ENCODE data around the gene DNM1.

DNA sequence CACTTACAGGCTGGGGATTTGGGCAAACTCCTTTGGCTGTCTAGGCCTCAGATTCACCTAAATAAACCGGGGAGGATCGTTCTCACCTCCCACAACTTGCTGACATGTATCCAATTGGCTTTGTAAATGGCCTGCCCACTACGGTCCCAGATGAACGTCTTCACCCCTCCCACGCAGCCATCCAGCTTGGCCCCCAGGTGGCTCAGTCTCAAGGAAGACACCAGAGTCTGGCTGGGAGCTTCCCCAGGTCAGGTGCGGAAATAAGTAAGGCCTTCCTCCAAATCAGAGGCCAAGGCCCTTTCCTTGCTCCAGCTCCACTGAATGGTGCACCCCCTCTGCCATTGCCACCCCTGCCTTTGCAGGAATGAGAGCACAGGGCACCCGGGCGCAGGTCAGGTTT is 23.2 kb upstream of the DNM1 start:
- TF ChIP-seq, protein P1, sequence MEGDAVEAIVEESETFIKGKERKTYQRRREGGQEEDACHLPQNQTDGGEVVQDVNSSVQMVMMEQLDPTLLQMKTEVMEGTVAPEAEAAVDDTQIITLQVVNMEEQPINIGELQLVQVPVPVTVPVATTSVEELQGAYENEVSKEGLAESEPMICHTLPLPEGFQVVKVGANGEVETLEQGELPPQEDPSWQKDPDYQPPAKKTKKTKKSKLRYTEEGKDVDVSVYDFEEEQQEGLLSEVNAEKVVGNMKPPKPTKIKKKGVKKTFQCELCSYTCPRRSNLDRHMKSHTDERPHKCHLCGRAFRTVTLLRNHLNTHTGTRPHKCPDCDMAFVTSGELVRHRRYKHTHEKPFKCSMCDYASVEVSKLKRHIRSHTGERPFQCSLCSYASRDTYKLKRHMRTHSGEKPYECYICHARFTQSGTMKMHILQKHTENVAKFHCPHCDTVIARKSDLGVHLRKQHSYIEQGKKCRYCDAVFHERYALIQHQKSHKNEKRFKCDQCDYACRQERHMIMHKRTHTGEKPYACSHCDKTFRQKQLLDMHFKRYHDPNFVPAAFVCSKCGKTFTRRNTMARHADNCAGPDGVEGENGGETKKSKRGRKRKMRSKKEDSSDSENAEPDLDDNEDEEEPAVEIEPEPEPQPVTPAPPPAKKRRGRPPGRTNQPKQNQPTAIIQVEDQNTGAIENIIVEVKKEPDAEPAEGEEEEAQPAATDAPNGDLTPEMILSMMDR (IDR thresholded peaks at IDR 0.05) = no peak
- no peak for TF ChIP-seq POLR2A (IDR thresholded peaks at IDR 0.05)
